ENCODE results near the gene KLLN.
"Not testable (repeated sequence)": the region's sequence is repeated elsewhere in the genome, so short reads cannot be mapped to it uniquely, and the experiment has no call there.

- not testable (repeated sequence) for TF ChIP-seq CTCF (conservative IDR thresholded peaks at IDR 0.05 in 1 of 2, IDR thresholded peaks at IDR 0.05 in 1 of 2; ENCODE audit: extremely low read depth in 1 of 2, insufficient read depth in 1 of 2, low read depth in 1 of 2, low read length in 2 of 2); EZH2 (IDR thresholded peaks at IDR 0.05; ENCODE audit: borderline replicate concordance, low read length)
Observed at GRCh38 chr10:87863951-87864495, 690 bp upstream of the KLLN start.
